ENCODE measurements around the gene PUDP.

Gene PUDP

GRCh38 chrX:7120878-7121219, 27.1 kb downstream of the PUDP start:
- POLR2A ChIA-PET, result no interaction called here
- Histone ChIP-seq H3K27me3 (replicated peaks in 2 of 5; ENCODE audit: control insufficient read depth in 4 of 5, insufficient read depth in 5 of 5, low read length in 4 of 5) (no peaks in the 10 kb centered on the region), H3K4me1 (ENCODE audit: control extremely low read depth in 1 of 4, control insufficient read depth in 4 of 4, insufficient read depth in 4 of 4, low read length in 3 of 4) (no peaks in the 10 kb centered on the region), H3K36me3 (ENCODE audit: control insufficient read depth in 4 of 4, insufficient read depth in 4 of 4, low read length in 3 of 4) (peaks cover 0 to 2% (median 0%) of the 10 kb centered on the region in 4 experiments), H3K9me3 (ENCODE audit: control extremely low read depth in 1 of 5, control insufficient read depth in 4 of 5, insufficient read depth in 2 of 5, low read depth in 1 of 5, low read length in 4 of 5) (peaks cover 0 to 4% (median 0%) of the 10 kb centered on the region in 5 experiments), H3K27ac (ENCODE audit: insufficient read depth in 1 of 2, low read depth in 1 of 2, low read length in 2 of 2, poor library complexity in 1 of 2, severe bottlenecking in 2 of 2) (no peak overlapping the region), H3K4me3 (ENCODE audit: control insufficient read depth in 1 of 7, extremely low read depth in 1 of 7, insufficient read depth in 4 of 7, low read depth in 2 of 7, low read length in 6 of 7) (no peak overlapping the region)
- no peak for DNase-seq
- WGBS (ENCODE audit: insufficient coverage), result no CpG with 5 or more reads among the region's 2 CpGs
- CTCF ChIA-PET, result interaction anchor here (0.6 kb wide), 1 partner anchor 34 kb away, joined by 3 read pairs; no protein-coding TSS in a partner anchor

GRCh38 chrX:7119950-7120877, 27.7 kb downstream of the PUDP start:
- Histone ChIP-seq H3K4me3 (ENCODE audit: control insufficient read depth in 1 of 7, extremely low read depth in 1 of 7, insufficient read depth in 4 of 7, low read depth in 2 of 7, low read length in 6 of 7) (no peak overlapping the region), H3K27ac (ENCODE audit: insufficient read depth in 1 of 2, low read depth in 1 of 2, low read length in 2 of 2, poor library complexity in 1 of 2, severe bottlenecking in 2 of 2) (no peak overlapping the region), H3K9me3 (ENCODE audit: control extremely low read depth in 1 of 5, control insufficient read depth in 4 of 5, insufficient read depth in 2 of 5, low read depth in 1 of 5, low read length in 4 of 5) (peaks cover 0 to 4% (median 0%) of the 10 kb centered on the region in 5 experiments), H3K36me3 (ENCODE audit: control insufficient read depth in 4 of 4, insufficient read depth in 4 of 4, low read length in 3 of 4) (peaks cover 0 to 2% (median 0%) of the 10 kb centered on the region in 4 experiments), H3K27me3 (replicated peaks in 2 of 5; ENCODE audit: control insufficient read depth in 4 of 5, insufficient read depth in 5 of 5, low read length in 4 of 5) (no peaks in the 10 kb centered on the region), H3K4me1 (ENCODE audit: control extremely low read depth in 1 of 4, control insufficient read depth in 4 of 4, insufficient read depth in 4 of 4, low read length in 3 of 4) (no peaks in the 10 kb centered on the region)
- no peak for DNase-seq
- ChIA-PET CTCF (interaction anchor here (0.6 kb wide), 1 partner anchor 34 kb away, joined by 3 read pairs; no protein-coding TSS in a partner anchor), POLR2A (no interaction called here)
- 97% methylated on average over 4 of the region's 7 CpGs for WGBS (ENCODE audit: insufficient coverage)

GRCh38 chrX:7117587-7117986, 30.4 kb downstream of the PUDP start:
- no peaks in the 10 kb centered on the region for H3K27me3 ChIP-seq (replicated peaks in 2 of 5; ENCODE audit: control insufficient read depth in 4 of 5, insufficient read depth in 5 of 5, low read length in 4 of 5)
- H3K27ac ChIP-seq (ENCODE audit: insufficient read depth in 1 of 2, low read depth in 1 of 2, low read length in 2 of 2, poor library complexity in 1 of 2, severe bottlenecking in 2 of 2), result no peak overlapping the region
- peaks cover 0 to 2% (median 0%) of the 10 kb centered on the region in 4 experiments for H3K36me3 ChIP-seq (ENCODE audit: control insufficient read depth in 4 of 4, insufficient read depth in 4 of 4, low read length in 3 of 4)
- 98% methylated on average over 3 of the region's 3 CpGs for WGBS (ENCODE audit: insufficient coverage)
- H3K9me3 ChIP-seq (ENCODE audit: control extremely low read depth in 1 of 5, control insufficient read depth in 4 of 5, insufficient read depth in 2 of 5, low read depth in 1 of 5, low read length in 4 of 5), result peaks cover 0 to 4% (median 0%) of the 10 kb centered on the region in 5 experiments
- ChIA-PET POLR2A (no interaction called here), CTCF (no interaction called here)
- H3K4me3 ChIP-seq (ENCODE audit: control insufficient read depth in 1 of 7, extremely low read depth in 1 of 7, insufficient read depth in 4 of 7, low read depth in 2 of 7, low read length in 6 of 7), result no peak overlapping the region
- no peaks in the 10 kb centered on the region for H3K4me1 ChIP-seq (ENCODE audit: control extremely low read depth in 1 of 4, control insufficient read depth in 4 of 4, insufficient read depth in 4 of 4, low read length in 3 of 4)
- no peak for DNase-seq

GRCh38 chrX:7116081-7116480, 31.9 kb downstream of the PUDP start:
- DNase-seq, result no peak
- Histone ChIP-seq H3K9me3 (ENCODE audit: control extremely low read depth in 1 of 5, control insufficient read depth in 4 of 5, insufficient read depth in 2 of 5, low read depth in 1 of 5, low read length in 4 of 5) (peaks cover 0 to 4% (median 0%) of the 10 kb centered on the region in 5 experiments), H3K4me1 (ENCODE audit: control extremely low read depth in 1 of 4, control insufficient read depth in 4 of 4, insufficient read depth in 4 of 4, low read length in 3 of 4) (peaks cover 0 to 2% (median under 1%) of the 10 kb centered on the region in 4 experiments), H3K36me3 (ENCODE audit: control insufficient read depth in 4 of 4, insufficient read depth in 4 of 4, low read length in 3 of 4) (peaks cover 0 to 2% (median 0%) of the 10 kb centered on the region in 4 experiments), H3K27ac (ENCODE audit: insufficient read depth in 1 of 2, low read depth in 1 of 2, low read length in 2 of 2, poor library complexity in 1 of 2, severe bottlenecking in 2 of 2) (no peak overlapping the region), H3K27me3 (replicated peaks in 2 of 5; ENCODE audit: control insufficient read depth in 4 of 5, insufficient read depth in 5 of 5, low read length in 4 of 5) (no peaks in the 10 kb centered on the region), H3K4me3 (ENCODE audit: control insufficient read depth in 1 of 7, extremely low read depth in 1 of 7, insufficient read depth in 4 of 7, low read depth in 2 of 7, low read length in 6 of 7) (no peak overlapping the region)
- POLR2A ChIA-PET, result no interaction called here
- WGBS (ENCODE audit: insufficient coverage), result 95% methylated on average over 3 of the region's 3 CpGs
- CTCF ChIA-PET, result no interaction called here

- 100% methylated on average over 2 of the region's 6 CpGs for WGBS (ENCODE audit: insufficient coverage)
- CTCF ChIA-PET, result no interaction called here
- Histone ChIP-seq H3K27me3 (replicated peaks in 2 of 5; ENCODE audit: control insufficient read depth in 4 of 5, insufficient read depth in 5 of 5, low read length in 4 of 5) (no peaks in the 10 kb centered on the region), H3K9me3 (ENCODE audit: control extremely low read depth in 1 of 5, control insufficient read depth in 4 of 5, insufficient read depth in 2 of 5, low read depth in 1 of 5, low read length in 4 of 5) (peaks cover 0 to 4% (median 0%) of the 10 kb centered on the region in 5 experiments), H3K4me1 (ENCODE audit: control extremely low read depth in 1 of 4, control insufficient read depth in 4 of 4, insufficient read depth in 4 of 4, low read length in 3 of 4) (peaks cover 0 to 5% (median 2%) of the 10 kb centered on the region in 4 experiments), H3K27ac (ENCODE audit: insufficient read depth in 1 of 2, low read depth in 1 of 2, low read length in 2 of 2, poor library complexity in 1 of 2, severe bottlenecking in 2 of 2) (no peak overlapping the region), H3K4me3 (ENCODE audit: control insufficient read depth in 1 of 7, extremely low read depth in 1 of 7, insufficient read depth in 4 of 7, low read depth in 2 of 7, low read length in 6 of 7) (no peak overlapping the region), H3K36me3 (ENCODE audit: control insufficient read depth in 4 of 4, insufficient read depth in 4 of 4, low read length in 3 of 4) (peaks cover 0 to 2% (median 0%) of the 10 kb centered on the region in 4 experiments)
- no peak for DNase-seq
- POLR2A ChIA-PET, result no interaction called here
Measured at GRCh38 chrX:7115557-7115956, 32.4 kb downstream of the PUDP start.

- CTCF ChIA-PET, result no interaction called here
- no peak overlapping the region for H3K27ac ChIP-seq (ENCODE audit: insufficient read depth in 1 of 2, low read depth in 1 of 2, low read length in 2 of 2, poor library complexity in 1 of 2, severe bottlenecking in 2 of 2)
- H3K4me1 ChIP-seq (ENCODE audit: control extremely low read depth in 1 of 4, control insufficient read depth in 4 of 4, insufficient read depth in 4 of 4, low read length in 3 of 4), result peaks cover 4 to 19% (median 16%) of the 10 kb centered on the region in 4 experiments
- no CpG with 5 or more reads among the region's 7 CpGs for WGBS (ENCODE audit: insufficient coverage)
- no peak overlapping the region for H3K4me3 ChIP-seq (ENCODE audit: control insufficient read depth in 1 of 7, extremely low read depth in 1 of 7, insufficient read depth in 4 of 7, low read depth in 2 of 7, low read length in 6 of 7)
- no peaks in the 10 kb centered on the region for H3K27me3 ChIP-seq (replicated peaks in 2 of 5; ENCODE audit: control insufficient read depth in 4 of 5, insufficient read depth in 5 of 5, low read length in 4 of 5)
- H3K36me3 ChIP-seq (ENCODE audit: control insufficient read depth in 4 of 4, insufficient read depth in 4 of 4, low read length in 3 of 4), result peaks cover 0 to 2% (median 1%) of the 10 kb centered on the region in 4 experiments
- no peaks in the 10 kb centered on the region for H3K9me3 ChIP-seq (ENCODE audit: control extremely low read depth in 1 of 5, control insufficient read depth in 4 of 5, insufficient read depth in 2 of 5, low read depth in 1 of 5, low read length in 4 of 5)
- POLR2A ChIA-PET, result no interaction called here
- no peak for DNase-seq
Measured at GRCh38 chrX:7112071-7112470, 35.9 kb downstream of the PUDP start.

- DNase-seq, result no peak
- POLR2A ChIA-PET, result no interaction called here
- Histone ChIP-seq H3K27me3 (replicated peaks in 2 of 5; ENCODE audit: control insufficient read depth in 4 of 5, insufficient read depth in 5 of 5, low read length in 4 of 5) (no peaks in the 10 kb centered on the region), H3K36me3 (ENCODE audit: control insufficient read depth in 4 of 4, insufficient read depth in 4 of 4, low read length in 3 of 4) (peaks cover 0 to 2% (median under 1%) of the 10 kb centered on the region in 4 experiments), H3K4me3 (ENCODE audit: control insufficient read depth in 1 of 7, extremely low read depth in 1 of 7, insufficient read depth in 4 of 7, low read depth in 2 of 7, low read length in 6 of 7) (no peak overlapping the region), H3K27ac (ENCODE audit: insufficient read depth in 1 of 2, low read depth in 1 of 2, low read length in 2 of 2, poor library complexity in 1 of 2, severe bottlenecking in 2 of 2) (no peak overlapping the region), H3K9me3 (ENCODE audit: control extremely low read depth in 1 of 5, control insufficient read depth in 4 of 5, insufficient read depth in 2 of 5, low read depth in 1 of 5, low read length in 4 of 5) (no peaks in the 10 kb centered on the region), H3K4me1 (ENCODE audit: control extremely low read depth in 1 of 4, control insufficient read depth in 4 of 4, insufficient read depth in 4 of 4, low read length in 3 of 4) (peaks cover 4 to 19% (median 16%) of the 10 kb centered on the region in 4 experiments)
- CTCF ChIA-PET, result no interaction called here
- WGBS (ENCODE audit: insufficient coverage), result 95% methylated on average over 4 of the region's 6 CpGs
Measured at GRCh38 chrX:7111518-7111917, 36.4 kb downstream of the PUDP start.
